Measurements from ENCODE around the gene TAB3. TPM values are rescaled to one million over a fixed set of nuclear protein-coding genes. Genes with fewer than 3 reads are reported as not detected.

The TAB3 gene
- polyA plus RNA-seq: 10 to 100 TPM; 10.9 to 13.2 TPM

GRCh38 chrX:30889147-30890140 is at the start of gene TAB3:
Gene TAB3 (minus strand): TSS chrX:30889254. CDS start chrX:30859588, 29,666 bp downstream.
- peak within 1 kb of the TSS; percentile 88 for H3K27ac ChIP-seq (ENCODE audit: low read depth in 2 of 2, low read length in 1 of 2)
- no peaks in the 10 kb centered on the region for H3K27me3 ChIP-seq (ENCODE audit: control insufficient read depth in 1 of 2, insufficient read depth in 2 of 2, low read length in 2 of 2)
- peak within 1 kb of the TSS; percentile 65 to 79 for H3K4me3 ChIP-seq (ENCODE audit: low read depth in 1 of 2, low read length in 2 of 2)
- H3K4me1 ChIP-seq (ENCODE audit: control insufficient read depth in 2 of 2, insufficient read depth in 2 of 2, low read length in 1 of 2): peaks cover 0 to 7% of the 10 kb centered on the region in 2 donors
- whole genome bisulfite sequencing, 2 donors: 0 to 27% methylated on average over 52 to 59 of the region's 62 CpGs
- H3K36me3 ChIP-seq (ENCODE audit: control insufficient read depth in 2 of 2, insufficient read depth in 2 of 2, low read length in 1 of 2): no peaks in the 10 kb centered on the region
- no peaks in the 10 kb centered on the region for H3K9me3 ChIP-seq (ENCODE audit: control insufficient read depth in 2 of 2, insufficient read depth in 1 of 2, low read depth in 1 of 2, low read length in 1 of 2)

- no peaks in the 10 kb centered on the region for H3K36me3 ChIP-seq (ENCODE audit: control insufficient read depth in 2 of 2, insufficient read depth in 2 of 2, low read length in 1 of 2)
- H3K9me3 ChIP-seq (ENCODE audit: control insufficient read depth in 2 of 2, insufficient read depth in 1 of 2, low read depth in 1 of 2, low read length in 1 of 2): no peaks in the 10 kb centered on the region
- no peaks in the 10 kb centered on the region for H3K27me3 ChIP-seq (ENCODE audit: control insufficient read depth in 1 of 2, insufficient read depth in 2 of 2, low read length in 2 of 2)
- H3K4me3 ChIP-seq (ENCODE audit: low read depth in 1 of 2, low read length in 2 of 2): no peak overlapping the region
- H3K27ac ChIP-seq (ENCODE audit: low read depth in 2 of 2, low read length in 1 of 2): no peak overlapping the region
- whole genome bisulfite sequencing, 2 donors: 89 to 94% methylated on average over 5 of the region's 5 CpGs
- H3K4me1 ChIP-seq (ENCODE audit: control insufficient read depth in 2 of 2, insufficient read depth in 2 of 2, low read length in 1 of 2): no peaks in the 10 kb centered on the region
Measured at GRCh38 chrX:30938295-30938694, 49.2 kb upstream of the TAB3 start.

GRCh38 chrX:30935985-30936384 is 46.9 kb upstream of the TAB3 start:
- H3K9me3 ChIP-seq (ENCODE audit: control insufficient read depth in 2 of 2, insufficient read depth in 1 of 2, low read depth in 1 of 2, low read length in 1 of 2): no peaks in the 10 kb centered on the region
- no peak overlapping the region for H3K27ac ChIP-seq (ENCODE audit: low read depth in 2 of 2, low read length in 1 of 2)
- no peaks in the 10 kb centered on the region for H3K27me3 ChIP-seq (ENCODE audit: control insufficient read depth in 1 of 2, insufficient read depth in 2 of 2, low read length in 2 of 2)
- 15 to 21% methylated on average over 2 of the region's 2 CpGs for WGBS, 2 donors
- H3K4me3 ChIP-seq (ENCODE audit: low read depth in 1 of 2, low read length in 2 of 2): no peak overlapping the region
- H3K4me1 ChIP-seq (ENCODE audit: control insufficient read depth in 2 of 2, insufficient read depth in 2 of 2, low read length in 1 of 2): no peaks in the 10 kb centered on the region
- no peaks in the 10 kb centered on the region for H3K36me3 ChIP-seq (ENCODE audit: control insufficient read depth in 2 of 2, insufficient read depth in 2 of 2, low read length in 1 of 2)

- WGBS, 2 donors: 60 to 83% methylated on average over 1 of the region's 1 CpG
- H3K27ac ChIP-seq (ENCODE audit: low read depth in 2 of 2, low read length in 1 of 2): no peak overlapping the region
- H3K4me1 ChIP-seq (ENCODE audit: control insufficient read depth in 2 of 2, insufficient read depth in 2 of 2, low read length in 1 of 2): no peaks in the 10 kb centered on the region
- no peaks in the 10 kb centered on the region for H3K9me3 ChIP-seq (ENCODE audit: control insufficient read depth in 2 of 2, insufficient read depth in 1 of 2, low read depth in 1 of 2, low read length in 1 of 2)
- no peaks in the 10 kb centered on the region for H3K27me3 ChIP-seq (ENCODE audit: control insufficient read depth in 1 of 2, insufficient read depth in 2 of 2, low read length in 2 of 2)
- H3K36me3 ChIP-seq (ENCODE audit: control insufficient read depth in 2 of 2, insufficient read depth in 2 of 2, low read length in 1 of 2): no peaks in the 10 kb centered on the region
- H3K4me3 ChIP-seq (ENCODE audit: low read depth in 1 of 2, low read length in 2 of 2): no peak overlapping the region
Measured at GRCh38 chrX:30931920-30932319, 42.9 kb upstream of the TAB3 start.

- Histone ChIP-seq H3K4me3 (ENCODE audit: low read depth in 1 of 2, low read length in 2 of 2) (no peak overlapping the region), H3K27me3 (ENCODE audit: control insufficient read depth in 1 of 2, insufficient read depth in 2 of 2, low read length in 2 of 2) (no peaks in the 10 kb centered on the region), H3K36me3 (ENCODE audit: control insufficient read depth in 2 of 2, insufficient read depth in 2 of 2, low read length in 1 of 2) (no peaks in the 10 kb centered on the region), H3K27ac (ENCODE audit: low read depth in 2 of 2, low read length in 1 of 2) (no peak overlapping the region), H3K9me3 (ENCODE audit: control insufficient read depth in 2 of 2, insufficient read depth in 1 of 2, low read depth in 1 of 2, low read length in 1 of 2) (no peaks in the 10 kb centered on the region), H3K4me1 (ENCODE audit: control insufficient read depth in 2 of 2, insufficient read depth in 2 of 2, low read length in 1 of 2) (no peaks in the 10 kb centered on the region)
- WGBS, 2 donors: 55 to 74% methylated on average over 6 of the region's 6 CpGs
Measured at GRCh38 chrX:30930679-30931078, 41.6 kb upstream of the TAB3 start.

- no peaks in the 10 kb centered on the region for H3K36me3 ChIP-seq (ENCODE audit: control insufficient read depth in 2 of 2, insufficient read depth in 2 of 2, low read length in 1 of 2)
- 82 to 100% methylated on average over 1 of the region's 1 CpG for WGBS, 2 donors
- H3K4me1 ChIP-seq (ENCODE audit: control insufficient read depth in 2 of 2, insufficient read depth in 2 of 2, low read length in 1 of 2): no peaks in the 10 kb centered on the region
Measured at GRCh38 chrX:30930143-30930542, 41.1 kb upstream of the TAB3 start.

GRCh38 chrX:30920271-30920670 is 31.2 kb upstream of the TAB3 start:
- H3K4me3 ChIP-seq (ENCODE audit: low read depth in 1 of 2, low read length in 2 of 2): no peak overlapping the region
- 94 to 95% methylated on average over 3 of the region's 3 CpGs for WGBS, 2 donors
- no peak overlapping the region for H3K27ac ChIP-seq (ENCODE audit: low read depth in 2 of 2, low read length in 1 of 2)
- no peaks in the 10 kb centered on the region for H3K27me3 ChIP-seq (ENCODE audit: control insufficient read depth in 1 of 2, insufficient read depth in 2 of 2, low read length in 2 of 2)
- no peaks in the 10 kb centered on the region for H3K36me3 ChIP-seq (ENCODE audit: control insufficient read depth in 2 of 2, insufficient read depth in 2 of 2, low read length in 1 of 2)
- H3K9me3 ChIP-seq (ENCODE audit: control insufficient read depth in 2 of 2, insufficient read depth in 1 of 2, low read depth in 1 of 2, low read length in 1 of 2): no peaks in the 10 kb centered on the region
- H3K4me1 ChIP-seq (ENCODE audit: control insufficient read depth in 2 of 2, insufficient read depth in 2 of 2, low read length in 1 of 2): no peaks in the 10 kb centered on the region

More at GRCh38 chrX:30930143-30930542, 41.1 kb upstream of the TAB3 start:
- Histone ChIP-seq H3K9me3 (ENCODE audit: control insufficient read depth in 2 of 2, insufficient read depth in 1 of 2, low read depth in 1 of 2, low read length in 1 of 2) (no peaks in the 10 kb centered on the region), H3K27me3 (ENCODE audit: control insufficient read depth in 1 of 2, insufficient read depth in 2 of 2, low read length in 2 of 2) (no peaks in the 10 kb centered on the region), H3K27ac (ENCODE audit: low read depth in 2 of 2, low read length in 1 of 2) (no peak overlapping the region), H3K4me3 (ENCODE audit: low read depth in 1 of 2, low read length in 2 of 2) (no peak overlapping the region)

GRCh38 chrX:30918480-30918879 is 29.4 kb upstream of the TAB3 start:
- Histone ChIP-seq H3K4me1 (ENCODE audit: control insufficient read depth in 2 of 2, insufficient read depth in 2 of 2, low read length in 1 of 2) (no peaks in the 10 kb centered on the region), H3K9me3 (ENCODE audit: control insufficient read depth in 2 of 2, insufficient read depth in 1 of 2, low read depth in 1 of 2, low read length in 1 of 2) (no peaks in the 10 kb centered on the region), H3K36me3 (ENCODE audit: control insufficient read depth in 2 of 2, insufficient read depth in 2 of 2, low read length in 1 of 2) (no peaks in the 10 kb centered on the region), H3K27me3 (ENCODE audit: control insufficient read depth in 1 of 2, insufficient read depth in 2 of 2, low read length in 2 of 2) (no peaks in the 10 kb centered on the region), H3K4me3 (ENCODE audit: low read depth in 1 of 2, low read length in 2 of 2) (no peak overlapping the region), H3K27ac (ENCODE audit: low read depth in 2 of 2, low read length in 1 of 2) (no peak overlapping the region)
- 79 to 100% methylated on average over 1 of the region's 1 CpG for WGBS, 2 donors

- H3K9me3 ChIP-seq (ENCODE audit: control insufficient read depth in 2 of 2, insufficient read depth in 1 of 2, low read depth in 1 of 2, low read length in 1 of 2): no peaks in the 10 kb centered on the region
- no peak overlapping the region for H3K4me3 ChIP-seq (ENCODE audit: low read depth in 1 of 2, low read length in 2 of 2)
- H3K36me3 ChIP-seq (ENCODE audit: control insufficient read depth in 2 of 2, insufficient read depth in 2 of 2, low read length in 1 of 2): no peaks in the 10 kb centered on the region
- 86 to 91% methylated on average over 2 of the region's 2 CpGs for WGBS, 2 donors
- H3K4me1 ChIP-seq (ENCODE audit: control insufficient read depth in 2 of 2, insufficient read depth in 2 of 2, low read length in 1 of 2): no peaks in the 10 kb centered on the region
- H3K27ac ChIP-seq (ENCODE audit: low read depth in 2 of 2, low read length in 1 of 2): no peak overlapping the region
- H3K27me3 ChIP-seq (ENCODE audit: control insufficient read depth in 1 of 2, insufficient read depth in 2 of 2, low read length in 2 of 2): no peaks in the 10 kb centered on the region
Measured at GRCh38 chrX:30913492-30913891, 24.4 kb upstream of the TAB3 start.
